ENCODE data around the gene KCNK1. TPM values are rescaled to one million over a fixed set of nuclear protein-coding genes. Genes with fewer than 3 reads are reported as not detected.
"Not testable (repeated sequence)": the region's sequence is repeated elsewhere in the genome, so short reads cannot be mapped to it uniquely, and the experiment has no call there.

The KCNK1 gene
- total RNA-seq, 8 experiments from 2014 or later = 0.22 to 4.4 (median 1.1) TPM; not detected in 1

- ATAC-seq (replicated peaks in 6 of 8); H3K4me1 ChIP-seq (replicated peaks in 1 of 2); H3K27ac ChIP-seq; H3K4me3 ChIP-seq; in situ Hi-C loops (cut with MboI; ENCODE audit: low pct_unique_long_range_greater_than_20kb in 2 of 9, low sequenced_read_pairs in 9 of 9, unreplicated experiment in 9 of 9): not testable (repeated sequence)
- WGBS, 10 experiments = 0 to 78% (median 69%) methylated on average over 1 to 5 of the region's 5 CpGs; no CpG with 5 or more reads in 4 of the 10 experiments
These were observed 2.5 kb upstream of the KCNK1 start for GRCh38 chr1:233611363-233611762.

DNA sequence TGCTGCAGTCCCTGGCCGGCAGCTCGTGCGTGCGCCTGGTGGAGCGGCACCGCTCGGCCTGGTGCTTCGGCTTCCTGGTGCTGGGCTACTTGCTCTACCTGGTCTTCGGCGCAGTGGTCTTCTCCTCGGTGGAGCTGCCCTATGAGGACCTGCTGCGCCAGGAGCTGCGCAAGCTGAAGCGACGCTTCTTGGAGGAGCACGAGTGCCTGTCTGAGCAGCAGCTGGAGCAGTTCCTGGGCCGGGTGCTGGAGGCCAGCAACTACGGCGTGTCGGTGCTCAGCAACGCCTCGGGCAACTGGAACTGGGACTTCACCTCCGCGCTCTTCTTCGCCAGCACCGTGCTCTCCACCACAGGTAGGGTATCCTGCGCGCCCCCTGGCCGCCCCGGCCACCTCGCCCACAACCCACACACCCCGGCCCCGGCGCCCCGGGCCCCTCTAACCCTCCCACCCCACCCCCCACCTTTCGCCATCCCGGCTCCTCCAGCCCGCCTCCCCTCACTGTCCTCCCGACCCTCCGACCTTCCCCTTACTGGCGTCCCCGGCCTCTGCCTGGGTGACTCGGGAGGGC, 352 bp downstream of the KCNK1 start:
- peaks cover 0 to 4% of the 10 kb centered on the region in 2 donors for H3K4me1 ChIP-seq (replicated peaks in 1 of 2)
- H3K27ac ChIP-seq = no peak overlapping the region
- ATAC-seq (replicated peaks in 6 of 8) = peak in 4 of 8 experiments; percentile 62 to 72 (median 66)
- H3K4me3 ChIP-seq = peak overlapping the region; percentile 29 to 49 (median 34)
- WGBS, 10 experiments = 0 to 3% (median 0%) methylated on average over 2 to 19 of the region's 43 CpGs; no CpG with 5 or more reads in 6 of the 10 experiments
- in situ Hi-C loops (cut with MboI; ENCODE audit: low pct_unique_long_range_greater_than_20kb in 2 of 9, low sequenced_read_pairs in 9 of 9, unreplicated experiment in 9 of 9) = no loop called here

- Histone ChIP-seq H3K4me1 (replicated peaks in 1 of 2) (peaks cover 0 to 4% of the 10 kb centered on the region in 2 donors), H3K4me3 (peak overlapping the region in 3 of 5 donors; percentile 34 to 49 (median 43)), H3K27ac (no peak overlapping the region)
- in situ Hi-C loops (cut with MboI; ENCODE audit: low pct_unique_long_range_greater_than_20kb in 2 of 9, low sequenced_read_pairs in 9 of 9, unreplicated experiment in 9 of 9) = no loop called here
- ATAC-seq (replicated peaks in 6 of 8) = no peak
- WGBS, 10 experiments = 7 to 40% (median 20%) methylated on average over 1 to 28 of the region's 36 CpGs; no CpG with 5 or more reads in 3 of the 10 experiments
These were observed 1.0 kb downstream of the KCNK1 start for GRCh38 chr1:233614743-233615521.

- no peak for ATAC-seq (replicated peaks in 6 of 8)
- Histone ChIP-seq H3K27ac (no peak overlapping the region), H3K4me1 (replicated peaks in 1 of 2) (peaks cover 0 to 4% of the 10 kb centered on the region in 2 donors), H3K4me3 (no peak overlapping the region)
- in situ Hi-C loops (cut with MboI; ENCODE audit: low pct_unique_long_range_greater_than_20kb in 2 of 9, low sequenced_read_pairs in 9 of 9, unreplicated experiment in 9 of 9) = no loop called here
- 60 to 100% (median 100%) methylated on average over 1 to 3 of the region's 3 CpGs; no CpG with 5 or more reads in 1 of the 10 experiments for WGBS, 10 experiments
These were observed 1.7 kb downstream of the KCNK1 start for GRCh38 chr1:233615571-233615970.

DNA sequence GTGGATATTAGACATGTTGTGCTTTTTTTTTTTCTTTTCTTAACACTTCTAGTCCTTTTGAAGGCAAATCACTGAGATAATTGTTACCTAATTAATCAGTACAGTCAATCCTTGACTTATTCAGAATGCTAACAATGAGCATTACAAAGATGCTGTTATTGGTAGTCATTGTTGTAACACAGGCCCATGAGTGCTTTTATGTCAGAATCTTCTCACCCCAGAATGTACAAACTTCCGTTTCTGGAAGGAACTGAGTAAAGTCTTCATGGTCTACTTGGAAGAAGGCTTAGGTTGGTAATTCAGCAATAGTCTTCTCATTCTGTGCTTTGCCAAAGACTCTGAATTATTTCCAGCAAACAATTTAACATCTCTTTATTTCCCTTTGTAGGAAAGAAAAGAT, 3.1 kb downstream of the KCNK1 start:
- WGBS, 10 experiments = 20 to 100% (median 74%) methylated on average over 1 of the region's 1 CpG; no CpG with 5 or more reads in 2 of the 10 experiments
- H3K27ac ChIP-seq = no peak overlapping the region
- ATAC-seq (replicated peaks in 6 of 8) = no peak
- H3K4me3 ChIP-seq = no peak overlapping the region
- in situ Hi-C loops (cut with MboI; ENCODE audit: low pct_unique_long_range_greater_than_20kb in 2 of 9, low sequenced_read_pairs in 9 of 9, unreplicated experiment in 9 of 9) = no loop called here
- peaks cover 0 to 4% of the 10 kb centered on the region in 2 donors for H3K4me1 ChIP-seq (replicated peaks in 1 of 2)

DNA sequence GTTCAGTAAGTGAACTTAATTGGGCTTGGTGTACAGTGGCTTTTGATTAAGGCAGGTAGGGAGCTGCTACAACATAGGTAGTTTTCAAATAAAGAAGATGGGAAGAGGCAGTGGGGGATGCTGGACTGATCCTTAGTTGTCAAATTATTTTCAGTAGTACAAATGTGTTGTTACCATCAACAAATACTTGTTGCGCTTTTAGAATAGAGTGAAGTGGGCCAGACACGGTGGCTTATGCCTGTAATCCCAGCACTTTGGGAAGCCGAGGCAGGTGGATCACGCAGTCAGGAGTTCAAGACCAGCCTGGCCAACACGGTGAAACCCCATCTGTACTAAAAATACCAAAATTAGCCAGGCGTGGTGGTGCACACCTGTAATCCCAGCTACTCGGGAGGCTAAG, 5.5 kb downstream of the KCNK1 start:
- in situ Hi-C loops (cut with MboI; ENCODE audit: low pct_unique_long_range_greater_than_20kb in 2 of 9, low sequenced_read_pairs in 9 of 9, unreplicated experiment in 9 of 9); H3K4me3 ChIP-seq; H3K4me1 ChIP-seq (replicated peaks in 1 of 2); ATAC-seq (replicated peaks in 6 of 8); H3K27ac ChIP-seq: not testable (repeated sequence)
- WGBS, 10 experiments = 79 to 100% (median 89%) methylated on average over 1 to 7 of the region's 7 CpGs; no CpG with 5 or more reads in 4 of the 10 experiments

DNA sequence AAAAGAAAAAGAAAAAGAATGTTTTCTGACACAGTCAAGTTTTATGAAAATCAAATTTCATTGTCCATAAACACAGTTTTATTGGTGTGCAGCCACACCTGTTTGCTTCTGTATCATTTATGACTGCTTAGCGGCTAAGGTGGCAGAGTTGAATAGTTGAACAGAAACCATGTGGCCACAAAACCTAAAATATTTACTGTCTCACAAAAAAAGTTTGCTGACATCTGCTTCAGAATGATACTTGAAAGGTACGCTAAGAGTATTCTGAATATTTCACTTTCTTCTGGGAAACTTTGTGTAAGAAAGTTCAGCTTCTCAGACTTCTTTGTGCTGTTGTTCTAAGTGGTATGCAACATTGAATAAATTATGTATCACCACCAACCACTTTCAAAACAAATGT, 6.2 kb downstream of the KCNK1 start:
- in situ Hi-C loops (cut with MboI; ENCODE audit: low pct_unique_long_range_greater_than_20kb in 2 of 9, low sequenced_read_pairs in 9 of 9, unreplicated experiment in 9 of 9) = no loop called here
- Histone ChIP-seq H3K4me3 (no peak overlapping the region), H3K4me1 (replicated peaks in 1 of 2) (no peaks in the 10 kb centered on the region), H3K27ac (no peak overlapping the region)
- WGBS, 10 experiments = 43 to 100% (median 93%) methylated on average over 1 to 2 of the region's 2 CpGs; no CpG with 5 or more reads in 1 of the 10 experiments
- ATAC-seq (replicated peaks in 6 of 8) = no peak

GRCh38 chr1:233621923-233622322, 8.0 kb downstream of the KCNK1 start:
- ATAC-seq (replicated peaks in 6 of 8) = no peak
- WGBS, 10 experiments = 20 to 93% (median 85%) methylated on average over 1 to 3 of the region's 3 CpGs; no CpG with 5 or more reads in 2 of the 10 experiments
- in situ Hi-C loops (cut with MboI; ENCODE audit: low pct_unique_long_range_greater_than_20kb in 2 of 9, low sequenced_read_pairs in 9 of 9, unreplicated experiment in 9 of 9) = no loop called here
- Histone ChIP-seq H3K27ac (no peak overlapping the region), H3K4me1 (replicated peaks in 1 of 2) (no peaks in the 10 kb centered on the region), H3K4me3 (no peak overlapping the region)

DNA sequence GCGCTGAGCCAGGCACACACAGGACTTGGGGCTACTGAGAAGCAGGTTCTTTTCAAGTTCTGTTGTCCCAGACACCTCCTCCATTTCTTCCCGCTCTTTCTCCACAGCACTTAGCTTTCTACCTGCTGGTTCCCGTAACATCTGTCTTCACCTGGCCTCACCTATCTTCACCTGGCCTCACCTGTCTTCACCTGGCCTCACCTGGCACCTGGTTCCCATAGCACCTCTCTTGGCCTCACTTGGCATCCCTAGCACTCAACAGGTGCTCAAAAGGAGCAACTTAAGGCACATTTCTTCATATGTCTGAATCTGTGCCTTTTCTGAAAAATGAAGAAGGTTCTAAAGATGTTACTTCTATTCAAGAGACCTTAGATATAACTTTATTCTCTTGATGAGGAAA, 10.4 kb downstream of the KCNK1 start:
- WGBS, 10 experiments = 36 to 100% (median 93%) methylated on average over 1 to 3 of the region's 3 CpGs; no CpG with 5 or more reads in 2 of the 10 experiments
- in situ Hi-C loops (cut with MboI; ENCODE audit: low pct_unique_long_range_greater_than_20kb in 2 of 9, low sequenced_read_pairs in 9 of 9, unreplicated experiment in 9 of 9) = no loop called here
- Histone ChIP-seq H3K27ac (no peak overlapping the region), H3K4me1 (replicated peaks in 1 of 2) (no peaks in the 10 kb centered on the region), H3K4me3 (no peak overlapping the region)
- ATAC-seq (replicated peaks in 6 of 8) = no peak

DNA sequence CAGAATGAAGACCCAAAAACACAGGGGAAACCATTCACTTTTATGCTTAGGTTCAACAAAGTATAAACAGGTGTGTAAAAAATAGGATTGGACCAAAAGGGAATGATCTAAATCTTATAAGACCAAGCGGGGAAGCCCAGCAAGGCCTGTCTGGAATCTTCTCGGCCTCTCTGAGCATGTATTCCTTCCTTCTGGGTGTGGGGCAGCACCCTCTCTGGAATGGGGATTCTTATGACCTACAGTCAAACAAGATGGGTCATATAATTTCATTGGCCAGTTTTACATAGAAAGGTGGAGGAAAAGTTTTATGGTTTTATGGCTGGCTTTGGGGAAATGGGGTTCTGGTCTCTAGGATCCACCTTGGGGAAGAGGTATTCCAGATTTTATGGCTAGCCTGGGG, 11.2 kb downstream of the KCNK1 start:
- no peak for ATAC-seq (replicated peaks in 6 of 8)
- WGBS, 10 experiments = 72 to 100% (median 86%) methylated on average over 1 to 2 of the region's 2 CpGs; no CpG with 5 or more reads in 4 of the 10 experiments
- Histone ChIP-seq H3K4me3 (no peak overlapping the region), H3K27ac (no peak overlapping the region), H3K4me1 (replicated peaks in 1 of 2) (no peaks in the 10 kb centered on the region)
- in situ Hi-C loops (cut with MboI; ENCODE audit: low pct_unique_long_range_greater_than_20kb in 2 of 9, low sequenced_read_pairs in 9 of 9, unreplicated experiment in 9 of 9) = no loop called here

DNA sequence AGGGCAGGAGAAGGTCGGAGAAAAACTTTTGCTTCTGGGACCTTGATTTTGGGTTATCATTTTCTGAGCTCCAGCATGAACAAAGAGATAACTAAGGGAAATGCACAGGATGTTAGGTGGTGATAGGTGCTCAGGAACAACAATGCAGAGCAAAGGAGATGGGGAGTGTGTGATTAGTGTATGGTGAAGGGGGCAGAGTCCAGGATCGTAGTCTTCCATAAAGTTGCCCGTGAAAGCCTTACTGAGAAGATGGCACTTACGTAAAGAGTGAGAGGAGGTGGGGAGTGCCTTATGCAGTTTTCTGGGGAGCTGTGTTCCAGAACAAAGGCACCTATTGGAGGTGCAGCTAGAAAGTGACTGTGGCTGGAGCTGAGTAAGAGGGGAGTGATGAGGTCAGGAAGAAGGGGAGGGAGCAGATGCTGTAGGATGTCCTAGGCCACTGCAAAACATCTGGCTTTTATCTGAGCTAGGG, 11.6 kb downstream of the KCNK1 start:
- Histone ChIP-seq H3K27ac (no peak overlapping the region), H3K4me1 (replicated peaks in 1 of 2) (no peaks in the 10 kb centered on the region), H3K4me3 (no peak overlapping the region)
- in situ Hi-C loops (cut with MboI; ENCODE audit: low pct_unique_long_range_greater_than_20kb in 2 of 9, low sequenced_read_pairs in 9 of 9, unreplicated experiment in 9 of 9) = no loop called here
- WGBS, 10 experiments = 0 to 100% (median 79%) methylated on average over 1 to 4 of the region's 4 CpGs; no CpG with 5 or more reads in 2 of the 10 experiments
- ATAC-seq (replicated peaks in 6 of 8) = no peak

- no peak overlapping the region for H3K27ac ChIP-seq
- ATAC-seq (replicated peaks in 6 of 8) = no peak
- in situ Hi-C loops (cut with MboI; ENCODE audit: low pct_unique_long_range_greater_than_20kb in 2 of 9, low sequenced_read_pairs in 9 of 9, unreplicated experiment in 9 of 9) = no loop called here
These were observed 13.5 kb downstream of the KCNK1 start for GRCh38 chr1:233627376-233627775.

DNA sequence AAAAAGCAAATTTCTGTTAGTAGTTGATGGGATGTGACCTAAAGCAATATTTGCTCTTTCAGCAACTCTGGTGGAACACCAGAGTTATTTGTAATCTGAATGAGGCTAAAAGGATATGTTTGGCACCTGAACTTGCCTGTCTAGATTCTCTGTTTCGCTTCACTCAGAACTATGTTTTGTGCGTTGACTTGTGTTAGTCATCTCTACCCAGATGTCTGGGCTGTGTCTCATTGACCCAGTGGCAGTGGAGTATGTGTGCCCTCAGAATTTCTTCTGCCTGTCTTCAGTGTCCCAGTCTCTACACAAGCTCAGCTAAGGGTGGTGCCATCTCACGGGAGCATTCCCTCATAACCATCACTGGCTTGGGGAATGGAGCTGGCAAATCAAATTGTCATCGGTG, 13.9 kb downstream of the KCNK1 start:
- Histone ChIP-seq H3K4me3 (no peak overlapping the region), H3K4me1 (replicated peaks in 1 of 2) (no peaks in the 10 kb centered on the region), H3K27ac (no peak overlapping the region)
- WGBS, 10 experiments = 0 to 100% (median 87%) methylated on average over 1 to 4 of the region's 4 CpGs; no CpG with 5 or more reads in 1 of the 10 experiments
- in situ Hi-C loops (cut with MboI; ENCODE audit: low pct_unique_long_range_greater_than_20kb in 2 of 9, low sequenced_read_pairs in 9 of 9, unreplicated experiment in 9 of 9) = no loop called here
- ATAC-seq (replicated peaks in 6 of 8) = no peak

More at GRCh38 chr1:233627376-233627775, 13.5 kb downstream of the KCNK1 start:
- WGBS, 10 experiments = 40 to 100% (median 85%) methylated on average over 1 to 7 of the region's 11 CpGs; no CpG with 5 or more reads in 3 of the 10 experiments
- H3K4me3 ChIP-seq = no peak overlapping the region
- H3K4me1 ChIP-seq (replicated peaks in 1 of 2) = no peaks in the 10 kb centered on the region

All from motor neuron (in vitro differentiated cells).